Esophagus squamous epithelium (tissue), 5 donors: ENCODE measurements around the gene FBLN5. TPM values are rescaled to one million over a fixed set of nuclear protein-coding genes. Genes with fewer than 3 reads are reported as not detected.

Experiments used
- DNase-seq: peaks from one replicate; lab custom pipeline; 2025; lab: John Stamatoyannopoulos, UW
- H3K27ac ChIP-seq, 4 donors: fragments of 200-600 bp; sonication (generic); one replicate each; pipeline ENCODE4 v1.5.1; 2016 to 2019; ENCODE audit warnings: mild to moderate bottlenecking in 1 of 4
- H3K27me3 ChIP-seq, 4 donors: fragments of 200-600 bp; sonication (generic); 1 replicate in 3 of 4; 2 replicates in 1 of 4; pipeline versions ENCODE4 v1.5.1 to v1.6.0; 2017 to 2021; ENCODE audit warnings: antibody characterized with exemption in 1 of 4
- H3K36me3 ChIP-seq, 3 donors: fragments of 200-600 bp; sonication (generic); one replicate each; pipeline ENCODE4 v1.5.1; 2016 to 2019
- H3K4me1 ChIP-seq, 3 donors: fragments of 200-600 bp; sonication (generic); one replicate each; pipeline ENCODE4 v1.5.1; 2017 to 2019
- H3K4me3 ChIP-seq, 4 donors: fragments of 200-600 bp; sonication (generic); 1 replicate in 3 of 4; 2 replicates in 1 of 4; pipeline ENCODE4 v1.5.1; 2016 to 2019; ENCODE audit warnings: mild to moderate bottlenecking in 2 of 4, moderate library complexity in 1 of 4
- H3K9me3 ChIP-seq, 3 donors: fragments of 200-600 bp; sonication (generic); one replicate each; pipeline ENCODE4 v1.5.1; 2016 to 2019
- CTCF ChIP-seq, 6 experiments: fragments of 450-650 bp in 4 of 6; fragments of 200-600 bp in 2 of 6; sonication (generic) in 2 of 6; IDR thresholded peaks; one replicate each; pipeline ENCODE4 v1.5.1; 2016 to 2019; ENCODE audit warnings: antibody characterized with exemption in 6 of 6, mild to moderate bottlenecking in 4 of 6, moderate library complexity in 4 of 6
- POLR2A ChIP-seq, 4 donors: fragments of 450-650 bp; IDR thresholded peaks; one replicate each; pipeline ENCODE4 v1.6.1; 2017; ENCODE audit warnings: antibody characterized with exemption in 4 of 4, mild to moderate bottlenecking in 4 of 4, moderate library complexity in 3 of 4
- WGBS, 2 donors: methylation state at CpG; one replicate each; pipeline ENCODE4 v1.1.5; 2018; 5-methylcytosine and 5-hydroxymethylcytosine counted together
- intact Hi-C: fragments of 100-400 bp; cut with DNase I; formaldehyde crosslinking; loops from one replicate; pipeline ENCODE4 v1.15.0; 2022
- total RNA-seq, 4 donors: library from RNA; depleted of rRNA; stranded (reverse); fragments of >200 nt; gene quantifications; one replicate each; pipeline ENCODE4 v1.1.0, GENCODE V29; 2016
- donor health status: DM: yes; HTN: yes; CAD: no.

The FBLN5 gene
- total RNA-seq, 4 donors from 2014 or later, result 1.2 to 83.5 (median 8.0) TPM

- DNase-seq, result no peak
- H3K27ac ChIP-seq, result peak overlapping the region in 3 of 4 donors; percentile 48 to 82 (median 77)
- peak overlapping the region; percentile 5 to 72 (median 50) for H3K4me3 ChIP-seq
- no peaks in the 10 kb centered on the region for H3K9me3 ChIP-seq
- TF ChIP-seq CTCF (IDR thresholded peaks at IDR 0.05) (no peak), POLR2A (IDR thresholded peaks at IDR 0.05) (no peak)
- intact Hi-C loops, result no loop called here
- H3K27me3 ChIP-seq, result peaks cover 0 to 49% (median 0%) of the 10 kb centered on the region in 4 donors
- peaks cover 0 to 26% (median 6%) of the 10 kb centered on the region in 3 donors for H3K4me1 ChIP-seq
- no peaks in the 10 kb centered on the region for H3K36me3 ChIP-seq
- 56% methylated on average over 10 of the region's 10 CpGs for WGBS, 2 donors
Observed at GRCh38 chr14:91945751-91946621, 1.5 kb downstream of the FBLN5 start.

- no peak overlapping the region for H3K4me3 ChIP-seq
- 89 to 96% methylated on average over 9 of the region's 9 CpGs for WGBS, 2 donors
- H3K9me3 ChIP-seq, result no peaks in the 10 kb centered on the region
- H3K27ac ChIP-seq, result no peak overlapping the region
- peaks cover 0 to 21% (median 6%) of the 10 kb centered on the region in 3 donors for H3K4me1 ChIP-seq
- no peak for DNase-seq
- intact Hi-C loops, result no loop called here
- peaks cover 0 to 37% (median 0%) of the 10 kb centered on the region in 4 donors for H3K27me3 ChIP-seq
- no peaks in the 10 kb centered on the region for H3K36me3 ChIP-seq
- no peak for TF ChIP-seq POLR2A (IDR thresholded peaks at IDR 0.05)
- no peak for TF ChIP-seq CTCF (IDR thresholded peaks at IDR 0.05)
Observed at GRCh38 chr14:91942946-91943345, 4.5 kb downstream of the FBLN5 start.

GRCh38 chr14:91942128-91942527 lies 5.4 kb downstream of the FBLN5 start:
- H3K36me3 ChIP-seq, result peaks cover 0 to under 1% (median 0%) of the 10 kb centered on the region in 3 donors
- no peaks in the 10 kb centered on the region for H3K9me3 ChIP-seq
- H3K27me3 ChIP-seq, result peaks cover 0 to 29% (median 0%) of the 10 kb centered on the region in 4 donors
- TF ChIP-seq CTCF (IDR thresholded peaks at IDR 0.05) (no peak), POLR2A (IDR thresholded peaks at IDR 0.05) (no peak)
- WGBS, 2 donors, result 71% methylated on average over 1 of the region's 1 CpG; no CpG with 5 or more reads in 1 of the 2 donors
- intact Hi-C loops, result no loop called here
- no peak overlapping the region for H3K4me3 ChIP-seq
- peaks cover 0 to 13% (median 5%) of the 10 kb centered on the region in 3 donors for H3K4me1 ChIP-seq
- H3K27ac ChIP-seq, result no peak overlapping the region
- DNase-seq, result no peak

- peaks cover 0 to 7% (median 0%) of the 10 kb centered on the region in 3 donors for H3K36me3 ChIP-seq
- TF ChIP-seq POLR2A (IDR thresholded peaks at IDR 0.05) (no peak), CTCF (IDR thresholded peaks at IDR 0.05) (no peak)
Observed at GRCh38 chr14:91940209-91940608, 7.3 kb downstream of the FBLN5 start.

GRCh38 chr14:91935586-91935985 lies 11.9 kb downstream of the FBLN5 start:
- TF ChIP-seq CTCF (IDR thresholded peaks at IDR 0.05) (no peak), POLR2A (IDR thresholded peaks at IDR 0.05) (no peak)
- Histone ChIP-seq H3K4me1 (no peaks in the 10 kb centered on the region), H3K36me3 (peaks cover 0 to 7% (median 0%) of the 10 kb centered on the region in 3 donors), H3K27me3 (peaks cover 0 to 4% (median 0%) of the 10 kb centered on the region in 4 donors), H3K9me3 (no peaks in the 10 kb centered on the region), H3K27ac (no peak overlapping the region), H3K4me3 (no peak overlapping the region)
- intact Hi-C loops, result no loop called here
- 80 to 94% methylated on average over 6 of the region's 6 CpGs for WGBS, 2 donors
- no peak for DNase-seq

More at GRCh38 chr14:91940209-91940608, 7.3 kb downstream of the FBLN5 start:
- Histone ChIP-seq H3K4me1 (no peaks in the 10 kb centered on the region), H3K27ac (no peak overlapping the region), H3K4me3 (no peak overlapping the region), H3K27me3 (peaks cover 0 to 10% (median 0%) of the 10 kb centered on the region in 4 donors), H3K9me3 (no peaks in the 10 kb centered on the region)
- WGBS, 2 donors, result 81 to 94% methylated on average over 3 of the region's 3 CpGs
- intact Hi-C loops, result no loop called here
- DNase-seq, result no peak
